Stimulated activated CD8-positive, alpha-beta memory T cell treated with anti-CD3 and anti-CD28 coated beads, Interleukin-2, amount 100 ng/mL, for 1 hour (primary cell): ENCODE results near the gene OST4.
A peak's percentile ranks its signal among the peaks of the same experiment; 100 is the strongest.

Experiments used
- DNase-seq, 2 donors: peaks; one replicate each; pipeline ENCODE4 v3.0.0-alpha.2; 2020; ENCODE audit warnings: low read depth in 2 of 2

Gene OST4

DNA sequence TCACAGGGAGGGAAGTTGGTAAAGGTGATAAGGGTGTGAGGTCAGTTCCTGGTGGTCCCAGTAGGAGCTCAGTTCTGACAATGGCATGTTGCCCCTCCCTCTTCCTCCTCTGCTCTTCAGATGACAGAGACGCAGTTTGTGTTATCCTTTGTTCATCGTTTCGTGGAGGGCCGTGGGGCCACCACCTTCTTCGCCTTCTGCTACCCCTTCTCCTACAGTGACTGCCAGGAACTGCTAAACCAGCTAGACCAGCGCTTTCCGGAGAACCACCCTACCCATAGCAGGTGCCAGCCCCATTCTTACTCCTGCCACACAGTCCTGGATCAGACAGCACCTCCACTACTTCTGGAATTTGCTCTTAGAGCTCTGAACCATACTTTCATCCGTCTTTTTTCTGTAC lies 17.7 kb downstream of the OST4 start:
- DNase-seq, result no peak

DNA sequence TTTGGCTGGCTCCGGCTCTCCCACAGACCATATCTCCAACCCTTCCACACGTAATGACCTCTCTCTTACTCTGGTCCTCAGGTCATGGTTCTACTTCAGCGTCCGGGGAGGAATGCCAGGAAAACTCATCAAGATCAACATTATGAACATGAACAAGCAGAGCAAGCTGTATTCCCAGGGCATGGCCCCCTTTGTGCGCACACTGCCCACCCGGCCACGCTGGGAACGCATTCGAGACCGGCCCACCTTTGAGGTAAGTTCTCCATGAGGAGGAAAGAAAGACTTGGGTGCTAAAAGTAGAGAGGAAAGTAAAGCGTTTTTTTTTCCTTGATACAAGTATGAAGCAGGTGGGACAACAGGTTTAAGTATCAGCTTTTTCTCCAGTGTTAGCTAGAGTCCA lies 18.1 kb downstream of the OST4 start:
- no peak for DNase-seq

DNA sequence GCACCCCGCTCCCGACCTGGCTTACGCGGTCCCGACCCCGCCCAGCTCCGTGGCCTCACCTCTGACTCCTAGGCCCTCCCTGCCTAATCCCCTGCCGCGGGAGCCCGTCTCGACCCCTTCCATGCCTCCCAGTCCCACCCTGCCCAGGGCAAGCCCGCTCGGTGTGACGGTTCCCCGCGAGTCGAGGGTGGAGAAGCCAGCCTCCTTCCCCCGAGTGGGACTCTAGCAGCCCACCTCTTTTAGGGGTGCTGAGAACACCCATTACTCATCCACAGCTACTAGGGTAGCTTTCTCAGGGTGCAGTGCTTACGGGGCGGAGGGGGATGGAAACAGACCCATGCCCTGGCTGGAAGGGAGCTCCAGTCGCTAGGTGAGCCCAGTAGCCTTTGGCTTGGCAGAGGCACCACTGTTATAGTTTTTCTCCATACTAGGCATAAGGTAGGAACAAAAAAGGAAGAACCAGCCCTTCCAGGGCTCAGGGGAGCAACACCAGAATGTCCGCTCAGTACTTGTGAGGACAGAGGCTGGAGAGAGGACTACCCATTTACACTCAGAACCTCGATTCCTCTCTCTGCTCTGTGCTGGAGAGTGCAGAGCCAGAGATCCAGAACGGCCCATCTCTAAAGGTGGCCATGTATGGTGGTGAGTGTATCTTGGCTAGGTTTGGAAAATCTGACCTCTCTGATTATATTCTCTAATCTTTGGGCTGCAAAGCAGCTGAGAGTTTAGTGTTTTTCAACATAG lies 19.4 kb downstream of the OST4 start:
- no peak for DNase-seq

DNA sequence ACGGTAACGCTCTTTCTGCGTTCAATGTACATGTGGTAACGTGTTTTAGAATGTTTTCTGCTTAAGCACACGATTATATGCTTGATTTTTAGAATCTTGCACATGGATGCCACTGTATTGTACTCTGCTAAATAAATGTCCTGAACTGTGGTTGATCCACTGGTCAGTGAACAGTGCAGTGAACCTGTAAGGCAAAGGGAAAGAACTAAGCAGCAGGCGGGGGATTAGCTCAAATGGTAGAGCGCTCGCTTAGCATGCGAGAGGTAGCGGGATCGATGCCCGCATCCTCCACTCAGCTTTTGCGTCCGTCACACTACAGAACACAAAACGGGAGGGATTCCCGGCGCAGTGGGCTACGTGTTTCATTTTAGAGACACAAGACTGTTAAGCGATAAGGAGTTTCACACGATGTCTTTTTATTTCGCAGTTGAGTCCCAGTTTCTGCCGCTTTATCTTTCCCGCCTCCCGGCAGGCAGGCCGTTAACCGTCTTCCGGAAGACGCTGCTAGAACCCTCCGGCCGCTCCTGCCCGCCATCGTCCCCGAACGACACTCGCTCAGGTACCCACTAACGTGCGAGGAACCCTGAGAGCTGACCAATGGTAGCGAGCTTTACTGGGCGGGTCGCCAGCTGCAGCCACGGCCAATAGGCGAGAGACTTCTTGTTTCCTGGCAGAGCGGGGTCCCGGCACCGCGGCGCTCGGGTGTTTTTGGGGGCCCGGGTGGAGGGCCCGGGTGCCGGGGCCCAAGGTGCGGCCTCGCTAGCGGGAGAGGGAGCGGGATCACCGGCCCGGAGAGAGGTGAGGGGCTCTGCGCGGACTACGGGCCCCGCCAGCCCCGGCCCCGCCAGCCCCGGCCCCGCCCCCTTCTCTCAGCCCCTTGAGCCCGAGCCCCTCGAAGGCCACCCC lies 20.2 kb downstream of the OST4 start, which contains the start of gene AGBL5:
Gene AGBL5 (plus strand): TSS at position 673 of the 906 bp plus-strand sequence. CDS start 1,291 bp downstream, outside the sequence.
- peak; percentile 91 to 94 for DNase-seq

DNA sequence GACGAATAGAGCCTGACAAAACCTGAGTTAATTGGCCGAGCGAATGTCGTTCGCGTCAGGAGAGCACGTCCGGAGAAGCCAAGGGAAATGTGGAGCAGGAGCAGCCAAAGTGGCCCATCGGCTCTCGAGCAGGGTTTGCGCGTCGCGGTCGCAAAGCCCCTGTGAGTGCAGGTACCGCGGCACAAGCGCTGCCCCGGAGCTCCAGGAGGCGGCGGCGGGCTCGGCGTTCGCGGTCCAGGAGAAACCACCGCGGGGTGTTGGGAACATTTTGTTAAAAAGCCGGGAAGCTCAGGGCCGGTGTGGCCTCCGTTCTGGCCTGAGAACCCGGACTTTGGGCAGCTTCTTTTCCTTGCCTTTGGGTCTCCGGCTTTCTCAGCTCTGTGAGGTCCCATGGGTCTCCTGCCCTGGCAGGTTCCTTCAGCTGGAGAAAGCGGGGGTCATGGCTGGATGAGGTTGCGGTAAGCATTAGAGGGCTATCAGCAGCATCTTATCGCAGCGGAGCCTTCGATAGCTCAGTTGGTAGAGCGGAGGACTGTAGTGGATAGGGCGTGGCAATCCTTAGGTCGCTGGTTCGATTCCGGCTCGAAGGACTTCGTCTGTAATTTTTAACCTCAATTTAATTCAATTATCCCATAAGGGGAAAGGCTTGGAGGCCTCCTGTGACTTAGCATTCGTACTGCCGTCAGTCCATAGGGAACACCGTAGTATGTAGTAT lies 21.0 kb downstream of the OST4 start:
- peak; percentile 83 to 88 for DNase-seq

DNA sequence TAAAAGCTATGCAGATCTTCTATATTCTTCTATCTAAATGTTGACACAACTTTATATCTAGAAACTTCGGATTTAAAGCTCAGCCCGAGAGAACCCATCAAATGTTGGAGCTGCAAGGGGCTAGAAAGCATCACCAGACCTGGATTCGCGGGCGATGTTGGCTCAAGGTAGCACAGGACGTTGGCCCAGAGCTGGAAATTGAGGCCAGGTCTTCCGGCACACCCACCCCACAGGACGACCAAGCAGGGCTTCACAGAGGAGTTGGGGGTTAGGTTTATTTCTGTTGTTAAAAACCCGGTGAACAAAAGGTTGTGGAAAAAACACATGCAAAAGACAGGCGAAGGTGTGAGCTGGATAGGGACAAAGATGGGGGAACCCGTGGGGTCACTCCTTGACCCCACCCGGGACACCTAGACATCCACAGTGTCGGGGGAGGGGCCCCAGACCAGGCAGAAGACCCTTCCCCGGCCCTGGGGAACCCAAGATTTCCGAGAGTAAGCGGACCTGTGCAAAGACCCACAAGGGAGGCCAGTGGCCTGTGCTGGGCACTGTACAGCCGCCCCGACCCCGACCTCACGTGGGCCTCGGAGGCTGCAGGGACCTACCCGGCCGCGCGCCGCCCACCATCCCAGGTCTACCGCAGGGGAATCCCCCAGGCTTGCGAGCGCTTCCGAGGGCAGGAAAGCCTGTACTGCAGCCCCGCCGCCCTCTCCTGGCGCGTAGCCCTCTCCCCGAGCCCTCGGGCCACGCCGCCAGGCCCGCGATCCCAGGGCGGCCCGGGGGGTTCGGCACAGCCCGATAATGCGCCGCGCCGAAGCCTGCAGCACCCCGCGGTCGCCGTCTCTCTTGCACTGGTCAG lies 21.8 kb downstream of the OST4 start:
- DNase-seq, result peak; percentile 16 to 30

DNA sequence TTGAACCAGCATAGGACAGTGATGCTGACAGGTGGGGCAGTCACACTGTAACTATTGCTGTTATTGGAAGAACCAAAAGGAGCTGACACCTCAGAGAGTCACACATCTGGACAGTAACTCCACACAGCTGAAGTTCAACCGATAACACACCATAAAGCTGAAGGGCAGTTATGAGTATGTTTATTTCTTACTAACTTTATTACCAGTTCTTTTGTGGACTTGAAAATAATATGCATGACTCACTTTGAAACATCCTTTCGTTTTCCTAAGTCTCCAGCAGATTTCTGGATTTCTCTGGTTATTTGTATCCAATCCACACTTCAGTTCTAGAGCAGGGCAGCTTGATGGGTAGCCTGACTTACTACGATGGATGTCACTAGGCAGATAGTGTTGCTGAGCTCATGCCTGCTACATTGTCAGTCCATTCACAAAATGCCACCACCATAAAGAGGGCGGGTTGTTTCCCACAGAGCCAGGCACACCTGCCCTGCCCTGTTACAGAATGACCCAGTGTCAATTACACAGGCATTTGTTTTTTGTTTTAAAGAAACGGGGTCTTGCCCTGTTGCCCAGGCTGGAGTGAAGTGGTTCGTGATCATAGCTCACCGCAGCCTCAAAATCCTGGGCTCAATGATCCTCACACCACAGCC lies 28.3 kb downstream of the OST4 start:
- DNase-seq, result no peak

DNA sequence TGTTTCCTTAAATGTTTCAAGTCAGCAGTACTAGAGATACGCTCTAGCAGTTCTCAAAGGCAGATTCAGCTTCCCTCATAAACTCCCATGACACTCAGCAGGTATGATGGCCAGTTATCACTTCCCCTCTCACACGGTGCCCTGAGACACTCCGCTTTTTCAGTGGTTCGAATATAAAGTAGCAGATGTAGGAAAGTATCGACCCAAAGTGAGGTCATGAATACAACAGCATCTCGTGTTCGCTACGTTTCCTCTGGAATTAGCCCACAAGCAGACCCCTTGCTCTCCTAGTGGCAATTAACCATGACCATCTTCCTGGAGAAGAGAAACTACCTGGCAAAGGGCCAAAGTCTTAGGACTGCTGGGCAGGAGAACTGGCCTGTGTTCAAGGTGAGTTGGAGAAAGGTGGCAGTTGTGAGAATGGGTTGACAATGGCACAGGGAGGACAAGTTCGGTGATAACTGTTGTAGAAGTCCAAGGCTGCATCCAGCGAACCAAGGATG lies 29.2 kb downstream of the OST4 start:
- DNase-seq, result no peak

DNA sequence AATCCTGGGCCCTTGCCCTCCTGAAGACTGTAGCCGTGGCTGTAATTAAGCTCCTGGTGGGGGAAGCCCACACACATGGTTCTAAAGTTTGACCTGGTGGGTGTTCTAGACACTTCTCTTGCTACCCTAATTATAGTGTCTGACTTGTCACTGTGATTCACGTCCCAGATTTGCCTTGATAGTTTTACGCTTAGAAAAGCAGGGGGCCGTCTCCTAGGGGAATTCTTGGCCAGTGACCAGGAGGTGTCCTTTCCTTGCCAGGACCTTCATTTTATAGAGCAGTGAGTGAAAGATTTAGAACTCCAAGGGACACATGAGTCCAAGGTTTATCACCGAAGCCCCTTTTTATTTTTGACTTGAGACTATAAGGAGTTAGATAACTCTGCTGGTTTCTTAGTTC lies 29.7 kb downstream of the OST4 start:
- no peak for DNase-seq

DNA sequence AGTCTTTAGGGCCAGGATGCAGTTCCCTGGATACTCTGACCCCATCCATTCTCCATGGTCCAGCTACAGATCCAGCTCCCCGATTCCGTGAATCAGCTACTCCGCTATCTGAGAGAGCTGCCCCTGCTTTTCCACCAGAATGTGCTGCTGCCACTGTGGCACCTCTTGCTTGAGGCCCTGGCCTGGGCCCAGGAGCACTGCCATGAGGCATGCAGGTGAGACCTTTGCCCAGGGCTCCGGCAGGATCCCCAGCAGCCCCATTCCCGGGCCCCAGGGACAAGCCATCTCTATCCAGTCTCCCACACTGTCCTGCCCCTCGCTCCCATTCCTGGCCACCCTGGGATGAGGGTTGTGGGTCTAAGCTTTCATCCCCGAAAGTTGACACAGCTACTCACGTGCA lies 31.2 kb downstream of the OST4 start:
- DNase-seq, result no peak

DNA sequence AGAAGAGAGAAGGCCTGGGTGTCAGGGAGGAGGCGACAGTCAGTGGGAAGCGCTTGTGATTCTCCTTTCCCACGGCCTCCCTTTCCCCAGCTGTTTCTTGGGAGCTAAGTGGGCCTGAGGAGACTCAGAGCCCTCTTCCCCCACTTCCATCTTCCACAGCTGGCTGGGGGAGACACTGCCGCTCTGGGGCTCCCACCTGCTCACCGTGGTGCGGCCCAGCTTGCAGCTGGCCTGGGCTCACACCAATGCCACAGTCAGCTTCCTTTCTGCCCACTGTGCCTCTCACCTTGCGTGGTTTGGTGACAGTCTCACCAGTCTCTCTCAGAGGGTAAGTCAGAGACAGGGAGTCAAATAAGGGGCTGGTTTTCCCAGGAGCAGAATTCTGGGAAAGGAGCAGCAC lies 31.6 kb downstream of the OST4 start:
- no peak for DNase-seq

DNA sequence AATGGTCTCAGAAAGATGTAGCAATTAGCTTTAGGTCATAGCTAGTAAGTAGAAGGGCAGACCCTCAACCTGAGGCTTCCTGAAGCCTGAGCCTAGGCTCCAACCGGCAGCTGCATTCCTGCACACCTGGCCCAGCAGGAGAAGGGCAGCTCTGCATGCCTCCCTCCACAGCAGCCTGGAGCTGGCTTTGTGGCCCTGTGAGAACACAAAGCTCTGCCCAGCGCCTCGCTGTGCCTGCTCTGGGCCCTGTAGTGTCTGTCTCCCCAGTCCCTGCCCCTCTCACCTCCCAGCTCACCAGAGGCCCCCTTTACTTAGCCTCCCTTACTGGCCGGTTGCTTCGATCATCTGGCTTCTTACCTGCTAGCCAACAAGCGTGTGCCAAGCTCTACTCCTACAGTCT lies 32.0 kb downstream of the OST4 start:
- DNase-seq, result no peak

DNA sequence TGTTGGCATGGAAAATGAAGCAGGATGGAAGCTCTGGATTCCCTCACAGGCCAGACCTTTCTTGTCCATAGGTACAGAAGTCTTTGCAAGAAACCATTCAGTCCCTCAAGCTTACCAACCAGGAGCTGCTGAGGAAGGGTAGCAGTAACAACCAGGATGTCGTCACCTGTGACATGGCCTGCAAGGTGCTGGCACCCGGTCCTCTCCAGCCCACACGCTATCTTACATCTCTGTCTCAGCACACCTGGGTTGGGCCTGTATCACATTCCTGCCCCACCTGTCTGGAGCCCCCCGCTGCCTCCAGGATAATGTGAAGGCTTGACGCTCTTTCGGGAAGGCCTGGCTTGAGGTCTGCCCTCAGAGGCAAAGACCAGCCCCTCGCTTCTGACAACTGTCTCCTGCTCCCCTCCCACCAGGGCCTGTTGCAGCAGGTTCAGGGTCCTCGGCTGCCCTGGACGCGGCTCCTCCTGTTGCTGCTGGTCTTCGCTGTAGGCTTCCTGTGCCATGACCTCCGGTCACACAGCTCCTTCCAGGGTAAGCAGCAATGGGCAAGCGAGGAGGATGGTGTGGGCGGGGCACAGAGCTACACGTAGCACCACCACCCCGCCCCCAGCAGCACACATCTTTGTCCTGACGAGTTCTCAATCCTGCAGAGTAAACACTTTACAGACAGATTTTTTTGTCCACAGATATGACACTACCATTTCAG lies 32.7 kb downstream of the OST4 start:
- DNase-seq, result no peak

DNA sequence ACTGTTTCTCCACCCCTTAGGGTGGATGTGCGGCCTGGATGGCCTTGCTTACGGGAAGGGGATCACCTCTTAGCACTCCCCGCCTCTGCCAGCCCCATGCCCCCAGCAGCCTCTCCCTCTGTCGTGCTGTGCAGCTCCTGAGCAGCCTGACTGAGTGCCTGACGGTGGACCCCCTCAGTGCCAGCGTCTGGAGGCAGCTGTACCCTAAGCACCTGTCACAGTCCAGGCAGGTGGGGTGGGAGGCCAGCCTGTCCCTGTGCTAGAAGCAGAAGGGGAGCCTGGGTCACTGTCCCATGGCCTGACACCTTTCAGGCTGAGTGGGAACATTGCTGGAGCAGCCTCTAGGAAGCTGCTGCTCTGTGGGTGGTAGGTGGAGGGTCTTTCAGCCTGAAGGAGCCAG lies 33.4 kb downstream of the OST4 start:
- DNase-seq, result no peak

DNA sequence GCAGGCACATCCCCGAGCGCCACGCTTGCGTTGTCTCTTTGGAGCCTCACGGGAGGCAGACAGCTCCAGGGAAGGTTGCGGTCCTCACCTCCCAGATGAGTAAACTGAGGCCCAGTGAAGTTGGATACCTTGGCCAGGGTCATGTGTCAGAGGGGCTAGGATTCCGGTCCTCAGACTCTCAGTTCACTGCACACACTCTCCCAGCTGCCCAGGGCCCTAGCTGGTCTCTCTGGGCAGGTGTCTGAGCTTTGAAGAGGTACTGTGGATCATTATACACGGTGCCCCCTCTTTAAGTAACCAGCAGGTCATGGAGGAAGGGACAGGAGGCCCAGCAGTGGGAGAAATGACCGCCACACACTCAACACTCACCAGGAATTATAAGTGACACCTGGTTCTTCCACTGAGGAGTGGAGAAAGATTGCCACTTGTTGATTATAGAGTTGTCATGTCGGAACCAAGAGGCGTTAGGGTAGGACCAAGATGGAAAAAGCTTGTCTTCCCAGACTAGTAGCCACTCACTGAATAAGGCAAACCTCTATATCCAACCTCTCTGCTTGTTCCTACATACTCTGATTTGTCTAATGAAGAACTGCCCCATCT lies 38.1 kb downstream of the OST4 start:
- DNase-seq, result no peak

DNA sequence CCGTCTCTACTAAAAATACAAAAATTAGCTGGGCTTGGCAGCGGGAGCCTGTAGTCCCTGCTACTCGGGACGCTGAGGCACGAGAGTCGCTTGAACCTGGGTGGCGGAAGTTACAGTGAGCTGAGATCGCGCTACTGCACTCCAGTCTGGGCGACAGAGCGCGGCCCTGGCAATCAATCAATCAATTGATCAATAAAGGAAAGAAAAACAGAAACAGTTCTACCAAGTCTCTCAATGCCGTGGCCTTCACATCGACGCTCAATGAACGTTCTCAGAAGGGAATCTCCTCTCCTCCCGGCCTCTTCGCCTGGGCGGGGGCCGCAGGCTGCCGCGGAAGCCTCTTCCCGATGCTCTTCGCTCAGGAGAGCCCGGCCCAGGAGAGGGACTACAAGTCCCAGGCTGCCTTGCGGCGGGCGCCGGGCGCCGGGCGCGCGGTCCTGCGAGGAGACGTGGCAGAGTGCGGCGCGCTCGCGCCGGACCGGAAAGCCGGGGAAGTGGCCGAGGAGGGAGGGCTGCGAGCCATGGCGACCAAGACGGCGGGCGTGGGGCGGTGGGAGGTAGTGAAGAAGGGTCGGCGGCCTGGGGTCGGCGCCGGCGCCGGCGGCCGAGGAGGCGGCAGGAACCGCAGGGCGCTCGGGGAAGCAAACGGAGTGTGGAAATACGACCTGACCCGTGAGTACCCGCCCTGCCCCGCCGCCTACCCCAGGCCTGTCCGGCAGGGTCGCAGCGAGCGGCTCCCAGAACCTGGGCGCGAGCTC lies 38.8 kb downstream of the OST4 start, which contains the start of gene TMEM214:
Gene TMEM214 (plus strand): TSS at position 471 of the 758 bp plus-strand sequence. CDS start 51 bp downstream, at position 522.
- DNase-seq, result peak; percentile 56 to 59

DNA sequence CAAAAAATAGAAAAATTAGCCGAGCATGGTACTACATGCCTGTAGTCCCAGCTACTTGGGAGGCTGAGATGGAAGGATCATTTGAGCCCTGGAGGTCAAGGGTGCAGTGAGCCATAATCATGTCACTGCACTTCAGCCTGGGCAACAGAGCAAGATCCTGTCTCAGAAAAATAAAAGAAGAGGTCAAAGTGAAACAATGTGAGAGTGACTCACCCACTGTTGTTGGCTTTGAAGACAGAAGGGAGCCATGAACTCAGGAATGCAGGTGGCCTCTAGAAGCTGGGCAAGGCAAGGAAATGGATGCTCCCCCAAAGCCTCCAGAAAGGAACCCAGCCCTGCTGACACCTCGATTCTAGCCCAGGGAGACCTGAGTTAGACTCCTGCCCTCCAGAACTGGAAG lies 42.4 kb downstream of the OST4 start:
- DNase-seq, result no peak

DNA sequence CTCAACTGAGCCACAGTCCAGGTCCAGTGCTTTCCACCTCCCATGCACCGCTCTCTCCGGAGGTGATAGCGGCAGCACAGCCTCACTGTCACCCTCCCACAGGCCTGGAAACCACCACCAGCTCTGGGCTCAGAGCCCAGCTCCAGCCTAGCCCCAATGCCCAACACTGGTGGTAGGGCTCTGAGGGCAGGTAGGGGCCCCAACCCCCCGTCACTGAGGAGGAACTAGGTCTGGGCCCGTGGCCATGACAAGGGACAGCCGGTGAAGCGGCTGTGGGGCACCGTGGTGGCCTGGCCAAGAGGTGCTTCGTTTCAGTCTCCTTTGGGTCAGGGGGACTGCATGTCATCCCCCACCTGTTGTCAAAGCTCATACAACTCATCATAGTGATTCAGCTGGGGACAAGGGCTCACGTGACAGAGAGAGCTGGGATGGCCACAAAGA lies 44.2 kb downstream of the OST4 start:
- no peak for DNase-seq
